Brain microvascular endothelial cell (primary cell): ENCODE measurements around the gene TPGS1.

ENCODE experiments used
- DNase-seq: peaks from one replicate; pipeline ENCODE4 v3.0.0-alpha.2; 2020
- H3K27ac ChIP-seq: fragments of 250-450 bp; sonication (Bioruptor Pico); 2 replicates; pipeline ENCODE4 v1.5.1; 2020; ENCODE audit warnings: mild to moderate bottlenecking, moderate library complexity
- H3K27me3 ChIP-seq: fragments of 250-450 bp; sonication (Bioruptor Pico); replicated peaks from 2 replicates; pipeline ENCODE4 v1.5.1; 2020; ENCODE audit warnings: mild to moderate bottlenecking
- H3K36me3 ChIP-seq: fragments of 250-450 bp; sonication (Bioruptor Pico); replicated peaks from 2 replicates; pipeline ENCODE4 v1.5.1; 2020; ENCODE audit warnings: mild to moderate bottlenecking
- H3K4me3 ChIP-seq: 2 replicates; pipeline ENCODE4 v1.5.1; 2011; ENCODE audit warnings: low read depth, mild to moderate bottlenecking, control low read depth, low read length, moderate library complexity
- CTCF ChIP-seq: IDR thresholded peaks from 2 replicates; pipeline ENCODE4 v1.5.1; 2011; ENCODE audit warnings: low read depth, mild to moderate bottlenecking, moderate library complexity, low read length, control low read depth, inconsistent platforms; ENCODE audit errors: missing control alignments
- in situ Hi-C: cut with HindIII; loops from 2 replicates; pipeline ENCODE4 v1.10.0; 2017; ENCODE audit warnings: low sequenced_read_pairs, low pct_ligation_motif_present

Gene TPGS1

GRCh38 chr19:538641-539428, 31.5 kb downstream of the TPGS1 start:
- in situ Hi-C loops, result no loop called here
- TF ChIP-seq CTCF, result no peak
- H3K27ac ChIP-seq, result no peak overlapping the region
- no peak overlapping the region for H3K4me3 ChIP-seq
- no peak for DNase-seq
- no peaks in the 10 kb centered on the region for H3K27me3 ChIP-seq
- peaks cover 47% of the 10 kb centered on the region for H3K36me3 ChIP-seq

- Histone ChIP-seq H3K4me3 (no peak overlapping the region), H3K27me3 (no peaks in the 10 kb centered on the region), H3K27ac (no peak overlapping the region), H3K36me3 (peaks cover 47% of the 10 kb centered on the region)
- TF ChIP-seq CTCF, result no peak
- no peak for DNase-seq
- in situ Hi-C loops, result no loop called here
These were observed 32.2 kb downstream of the TPGS1 start for GRCh38 chr19:539429-540030.

GRCh38 chr19:540867-541637, 33.8 kb downstream of the TPGS1 start:
- no peak for TF ChIP-seq CTCF
- no peak overlapping the region for H3K27ac ChIP-seq
- H3K4me3 ChIP-seq, result no peak overlapping the region
- no peaks in the 10 kb centered on the region for H3K27me3 ChIP-seq
- peaks cover 46% of the 10 kb centered on the region for H3K36me3 ChIP-seq
- in situ Hi-C loops, result no loop called here
- DNase-seq, result no peak

GRCh38 chr19:541699-542098, 34.4 kb downstream of the TPGS1 start:
- Histone ChIP-seq H3K4me3 (no peak overlapping the region), H3K27ac (no peak overlapping the region), H3K27me3 (no peaks in the 10 kb centered on the region), H3K36me3 (peaks cover 40% of the 10 kb centered on the region)
- no peak for DNase-seq
- in situ Hi-C loops, result no loop called here
- TF ChIP-seq CTCF, result no peak

- in situ Hi-C loops, result no loop called here
- Histone ChIP-seq H3K27ac (no peak overlapping the region), H3K36me3 (peaks cover 34% of the 10 kb centered on the region), H3K27me3 (no peaks in the 10 kb centered on the region), H3K4me3 (no peak overlapping the region)
- TF ChIP-seq CTCF, result no peak
- no peak for DNase-seq
These were observed 35.0 kb downstream of the TPGS1 start for GRCh38 chr19:542173-542866.
